Hepatocyte (in vitro differentiated cells): ENCODE measurements around the gene CD44.

Experiments used
- EZH2 ChIP-seq: fragments of 200-600 bp; sonication (generic); IDR thresholded peaks from 2 replicates; pipeline ENCODE4 v1.6.1; 2016; ENCODE audit warnings: antibody characterized with exemption, mild to moderate bottlenecking, borderline replicate concordance
- EZH2phosphoT487 ChIP-seq: fragments of 200-600 bp; sonication (generic); IDR thresholded peaks from one replicate; pipeline ENCODE4 v1.6.1; 2018; ENCODE audit warnings: antibody characterized with exemption, mild to moderate bottlenecking, low read depth, moderate library complexity; ENCODE audit not compliant: unreplicated experiment, severe bottlenecking
- TF ChIP-seq, protein P1 (sequence below): fragments of 200-600 bp; sonication (generic); IDR thresholded peaks from 2 replicates; pipeline ENCODE4 v1.5.1; 2016; ENCODE audit warnings: antibody characterized with exemption, mild to moderate bottlenecking; ENCODE audit not compliant: poor library complexity

DNA sequence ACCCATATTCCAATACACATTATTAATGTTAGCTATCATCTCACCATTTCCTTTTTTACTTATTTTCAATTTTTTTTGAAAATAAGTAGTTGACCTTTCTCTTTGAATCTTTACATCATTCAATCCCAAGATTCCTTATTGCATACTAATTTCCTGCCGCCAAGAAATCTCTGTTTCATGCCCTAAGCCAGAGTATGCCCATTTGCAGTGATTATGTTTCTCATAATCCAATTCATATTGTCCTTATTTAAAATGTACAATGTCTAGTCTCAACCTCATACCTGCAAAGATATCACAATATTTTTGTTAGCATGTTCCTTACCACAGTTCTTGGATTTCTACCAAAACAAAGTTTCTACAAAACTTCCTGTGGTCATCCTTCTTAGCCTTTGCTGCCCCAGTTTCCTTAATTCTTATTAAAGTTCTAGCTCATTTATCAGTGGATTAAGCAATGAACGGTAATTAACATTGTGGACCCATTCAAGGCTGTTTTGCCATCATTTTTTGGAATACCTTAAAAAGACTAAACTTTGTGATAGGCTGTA is 75.3 kb downstream of the CD44 start:
- TF ChIP-seq EZH2phosphoT487 (no peak), EZH2 (no peak)
- TF ChIP-seq, protein P1, sequence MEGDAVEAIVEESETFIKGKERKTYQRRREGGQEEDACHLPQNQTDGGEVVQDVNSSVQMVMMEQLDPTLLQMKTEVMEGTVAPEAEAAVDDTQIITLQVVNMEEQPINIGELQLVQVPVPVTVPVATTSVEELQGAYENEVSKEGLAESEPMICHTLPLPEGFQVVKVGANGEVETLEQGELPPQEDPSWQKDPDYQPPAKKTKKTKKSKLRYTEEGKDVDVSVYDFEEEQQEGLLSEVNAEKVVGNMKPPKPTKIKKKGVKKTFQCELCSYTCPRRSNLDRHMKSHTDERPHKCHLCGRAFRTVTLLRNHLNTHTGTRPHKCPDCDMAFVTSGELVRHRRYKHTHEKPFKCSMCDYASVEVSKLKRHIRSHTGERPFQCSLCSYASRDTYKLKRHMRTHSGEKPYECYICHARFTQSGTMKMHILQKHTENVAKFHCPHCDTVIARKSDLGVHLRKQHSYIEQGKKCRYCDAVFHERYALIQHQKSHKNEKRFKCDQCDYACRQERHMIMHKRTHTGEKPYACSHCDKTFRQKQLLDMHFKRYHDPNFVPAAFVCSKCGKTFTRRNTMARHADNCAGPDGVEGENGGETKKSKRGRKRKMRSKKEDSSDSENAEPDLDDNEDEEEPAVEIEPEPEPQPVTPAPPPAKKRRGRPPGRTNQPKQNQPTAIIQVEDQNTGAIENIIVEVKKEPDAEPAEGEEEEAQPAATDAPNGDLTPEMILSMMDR: no peak
